Thyroid gland (tissue), 4 donors: ENCODE results near the gene CHST1.

Experiments used
- CTCF ChIP-seq, 6 experiments: fragments of 200-600 bp in 3 of 6; fragments of 450-650 bp in 3 of 6; sonication (generic) in 3 of 6; IDR thresholded peaks; one replicate each; pipeline ENCODE4 v1.5.1; 2016 to 2019; ENCODE audit warnings: antibody characterized with exemption in 6 of 6, mild to moderate bottlenecking in 2 of 6, inconsistent platforms in 1 of 6, moderate library complexity in 1 of 6
- POLR2A ChIP-seq, 2 donors: fragments of 450-650 bp; IDR thresholded peaks; one replicate each; pipeline ENCODE4 v1.6.1; 2017; ENCODE audit warnings: antibody characterized with exemption in 2 of 2, mild to moderate bottlenecking in 2 of 2, moderate library complexity in 1 of 2

- no peak for TF ChIP-seq POLR2A (IDR thresholded peaks at IDR 0.05)
- no peak for TF ChIP-seq CTCF (IDR thresholded peaks at IDR 0.05)
Observed at GRCh38 chr11:45659031-45659817, 6.2 kb downstream of the CHST1 start.
